Stimulated activated CD4-positive, alpha-beta T cell treated with anti-CD3 and anti-CD28 coated beads, Interleukin-15, amount 100 ng/mL, for 1 hour (primary cell): ENCODE results near the gene HSD3B1.
"Not testable (repeated sequence)": the region's sequence is repeated elsewhere in the genome, so short reads cannot be mapped to it uniquely, and the experiment has no call there.

Experiments
- DNase-seq, 2 donors: peaks; one replicate each; pipeline ENCODE4 v3.0.0-alpha.2; 2020; ENCODE audit warnings: low read depth in 1 of 2, low spot score in 1 of 2

Gene HSD3B1

GRCh38 chr1:119490925-119491324, 16.1 kb upstream of the HSD3B1 start:
- no peak for DNase-seq

- DNase-seq, result no peak
Observed at GRCh38 chr1:119492763-119493162, 14.2 kb upstream of the HSD3B1 start.

GRCh38 chr1:119504831-119505230, 2.2 kb upstream of the HSD3B1 start:
- no peak for DNase-seq

- no peak for DNase-seq
Observed at GRCh38 chr1:119510046-119510445, 3.0 kb downstream of the HSD3B1 start.

- no peak for DNase-seq
Observed at GRCh38 chr1:119515221-119515620, 8.2 kb downstream of the HSD3B1 start.

GRCh38 chr1:119516247-119516646, 9.2 kb downstream of the HSD3B1 start:
- no peak for DNase-seq

GRCh38 chr1:119516680-119517079, 9.7 kb downstream of the HSD3B1 start:
- no peak for DNase-seq

GRCh38 chr1:119517667-119518066, 10.7 kb downstream of the HSD3B1 start:
- not testable (repeated sequence) for DNase-seq

- DNase-seq, result no peak
Observed at GRCh38 chr1:119531606-119532323, 24.8 kb downstream of the HSD3B1 start.

- no peak for DNase-seq
Observed at GRCh38 chr1:119532324-119532910, 25.4 kb downstream of the HSD3B1 start.

GRCh38 chr1:119535381-119535780, 28.4 kb downstream of the HSD3B1 start:
- DNase-seq, result no peak

- no peak for DNase-seq
Observed at GRCh38 chr1:119537966-119538365, 31.0 kb downstream of the HSD3B1 start.

GRCh38 chr1:119539636-119540035, 32.6 kb downstream of the HSD3B1 start:
- DNase-seq, result no peak

- DNase-seq, result no peak
Observed at GRCh38 chr1:119541389-119541788, 34.4 kb downstream of the HSD3B1 start.

- no peak for DNase-seq
Observed at GRCh38 chr1:119542492-119542946, 35.5 kb downstream of the HSD3B1 start.

GRCh38 chr1:119544165-119544762, 37.3 kb downstream of the HSD3B1 start:
- DNase-seq, result no peak

- no peak for DNase-seq
Observed at GRCh38 chr1:119546641-119547040, 39.6 kb downstream of the HSD3B1 start.

- DNase-seq, result no peak
Observed at GRCh38 chr1:119547306-119547705, 40.3 kb downstream of the HSD3B1 start.

- DNase-seq, result no peak
Observed at GRCh38 chr1:119547805-119548204, 40.8 kb downstream of the HSD3B1 start.

- no peak for DNase-seq
Observed at GRCh38 chr1:119549719-119550132, 42.7 kb downstream of the HSD3B1 start.

GRCh38 chr1:119550381-119550780, 43.4 kb downstream of the HSD3B1 start:
- DNase-seq, result no peak

- DNase-seq, result no peak
Observed at GRCh38 chr1:119551218-119551617, 44.2 kb downstream of the HSD3B1 start.
